ENCODE measurements around the gene DAB1.

DAB1 gene

GRCh38 chr1:56963667-56964066, 460.2 kb downstream of the DAB1 start:
- DNase-seq (ENCODE audit: low read depth in 1 of 2, low spot score in 1 of 2), result no peak

GRCh38 chr1:56961426-56961825, 462.4 kb downstream of the DAB1 start:
- DNase-seq (ENCODE audit: low read depth in 1 of 2, low spot score in 1 of 2), result no peak

- DNase-seq (ENCODE audit: low read depth in 1 of 2, low spot score in 1 of 2), result no peak
Observed at GRCh38 chr1:56958526-56958925, 465.3 kb downstream of the DAB1 start.

- DNase-seq (ENCODE audit: low read depth in 1 of 2, low spot score in 1 of 2), result no peak
Observed at GRCh38 chr1:56957931-56958330, 465.9 kb downstream of the DAB1 start.

- no peak for DNase-seq (ENCODE audit: low read depth in 1 of 2, low spot score in 1 of 2)
Observed at GRCh38 chr1:56954664-56955063, 469.2 kb downstream of the DAB1 start.

- DNase-seq (ENCODE audit: low read depth in 1 of 2, low spot score in 1 of 2), result no peak
Observed at GRCh38 chr1:56953386-56953785, 470.5 kb downstream of the DAB1 start.

GRCh38 chr1:56952501-56952900, 471.4 kb downstream of the DAB1 start:
- no peak for DNase-seq (ENCODE audit: low read depth in 1 of 2, low spot score in 1 of 2)

GRCh38 chr1:56948403-56949023, 475.3 kb downstream of the DAB1 start:
- DNase-seq (ENCODE audit: low read depth in 1 of 2, low spot score in 1 of 2), result no peak

All from stimulated activated CD4-positive, alpha-beta T cell treated with anti-CD3 and anti-CD28 coated beads, Interleukin-15, amount 100 ng/mL, for 1 hour (primary cell).